Measurements from ENCODE around the gene UTP4.

The UTP4 gene

DNA sequence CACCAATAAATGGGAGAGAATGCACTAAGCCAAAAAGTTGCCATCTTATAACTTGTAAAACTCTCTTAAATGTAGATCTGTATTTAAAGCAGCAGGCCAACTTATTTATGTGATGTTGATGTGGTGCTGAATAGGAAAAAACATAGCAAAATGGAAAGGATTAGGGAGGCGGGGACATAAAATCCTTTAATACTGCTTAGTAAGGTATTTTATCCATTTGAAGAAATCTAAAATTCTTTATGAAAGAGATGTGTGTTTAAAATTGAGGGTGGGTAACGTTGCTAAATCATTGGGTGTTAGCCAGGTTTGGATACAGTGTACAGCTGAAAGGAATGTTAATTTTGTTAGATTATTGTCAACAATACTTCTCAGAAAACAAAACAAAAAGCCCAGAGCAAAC is 68.8 kb downstream of the UTP4 start:
- no peak for DNase-seq (ENCODE audit: low read depth in 2 of 2, low spot score in 1 of 2)

DNA sequence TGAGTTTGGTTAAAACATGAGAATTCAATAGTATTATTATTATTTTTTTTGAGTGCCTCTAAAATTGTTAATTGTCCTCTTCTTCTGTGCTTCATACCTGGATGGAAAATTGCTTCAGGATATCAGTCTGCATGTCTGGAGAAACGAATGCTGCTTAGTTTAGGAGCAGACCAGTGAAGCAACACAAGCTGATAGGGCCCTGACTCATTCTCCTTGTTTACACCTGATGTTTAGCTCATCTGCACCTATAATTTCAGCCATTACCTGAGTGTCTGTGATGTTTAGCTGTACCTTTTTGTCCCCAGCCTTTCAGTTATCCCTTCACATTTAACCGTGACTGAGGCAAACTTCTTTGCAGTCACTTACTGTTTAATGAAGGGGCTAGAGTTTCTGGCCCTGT is 69.3 kb downstream of the UTP4 start:
- no peak for DNase-seq (ENCODE audit: low read depth in 2 of 2, low spot score in 1 of 2)

- no peak for DNase-seq (ENCODE audit: low read depth in 2 of 2, low spot score in 1 of 2)
Observed at GRCh38 chr16:69204172-69204571, 71.7 kb downstream of the UTP4 start.

- DNase-seq (ENCODE audit: low read depth in 2 of 2, low spot score in 1 of 2): no peak
Observed at GRCh38 chr16:69209735-69210134, 77.3 kb downstream of the UTP4 start.

- DNase-seq (ENCODE audit: low read depth in 2 of 2, low spot score in 1 of 2): no peak
Observed at GRCh38 chr16:69217433-69217832, 85.0 kb downstream of the UTP4 start.

Data from stimulated activated CD8-positive, alpha-beta memory T cell treated with anti-CD3 and anti-CD28 coated beads, Interleukin-4, amount 100 ng/mL, for 1 hour (primary cell).